Esophagus muscularis mucosa (tissue), 4 donors: ENCODE results near the gene EBF4. TPM values are rescaled to one million over a fixed set of nuclear protein-coding genes. Genes with fewer than 3 reads are reported as not detected.
"Not testable (repeated sequence)": the region's sequence is repeated elsewhere in the genome, so short reads cannot be mapped to it uniquely, and the experiment has no call there.

Experiments used
- DNase-seq: peaks from one replicate; pipeline ENCODE4 v3.0.0-alpha.2; 2017; ENCODE audit errors: extremely low spot score
- H3K27ac ChIP-seq, 4 donors: fragments of 200-600 bp; sonication (generic); replicated peaks in 1 of 4; 1 replicate in 3 of 4; 2 replicates in 1 of 4; pipeline ENCODE4 v1.5.1; 2016 to 2019; ENCODE audit warnings: mild to moderate bottlenecking in 1 of 4
- H3K27me3 ChIP-seq, 4 donors: fragments of 200-600 bp; sonication (generic); one replicate each; pipeline versions ENCODE4 v1.5.1 to v1.6.0; 2016 to 2019
- H3K36me3 ChIP-seq, 4 donors: fragments of 200-600 bp; sonication (generic); one replicate each; pipeline ENCODE4 v1.5.1; 2016 to 2019
- H3K4me1 ChIP-seq, 4 donors: fragments of 200-600 bp; sonication (generic); one replicate each; pipeline ENCODE4 v1.5.1; 2016 to 2019
- H3K4me3 ChIP-seq, 4 donors: fragments of 200-600 bp; sonication (generic); 1 replicate in 2 of 4; 2 replicates in 2 of 4; pipeline ENCODE4 v1.5.1; 2016 to 2019; ENCODE audit warnings: mild to moderate bottlenecking in 4 of 4, moderate library complexity in 1 of 4
- H3K9me3 ChIP-seq, 4 donors: fragments of 200-600 bp; sonication (generic); 1 replicate in 3 of 4; 2 replicates in 1 of 4; pipeline ENCODE4 v1.5.1; 2016 to 2019
- CTCF ChIP-seq, 3 experiments: fragments of 200-600 bp in 2 of 3; fragments of 450-650 bp in 1 of 3; sonication (generic) in 2 of 3; IDR thresholded peaks; one replicate each; pipeline ENCODE4 v1.5.1; 2017 to 2019; ENCODE audit warnings: antibody characterized with exemption in 3 of 3, mild to moderate bottlenecking in 2 of 3, moderate library complexity in 1 of 3
- EP300 ChIP-seq: sonication (generic); formaldehyde crosslinking; IDR thresholded peaks from one replicate; pipeline ENCODE4 v1.6.1; 2017; ENCODE audit warnings: antibody characterized with exemption
- POLR2A ChIP-seq: fragments of 450-650 bp; IDR thresholded peaks from one replicate; pipeline ENCODE4 v1.6.1; 2017; ENCODE audit warnings: antibody characterized with exemption, moderate library complexity, mild to moderate bottlenecking, low read depth
- POLR2AphosphoS5 ChIP-seq, 2 donors: sonication (generic); formaldehyde crosslinking; IDR thresholded peaks; one replicate each; pipeline ENCODE4 v1.6.1; 2017; ENCODE audit warnings: antibody characterized with exemption in 2 of 2
- WGBS: methylation state at CpG from one replicate; pipeline ENCODE4 v1.1.5; 2018; 5-methylcytosine and 5-hydroxymethylcytosine counted together
- intact Hi-C: fragments of 100-400 bp; cut with DNase I; formaldehyde crosslinking; loops from one replicate; pipeline ENCODE4 v1.15.1; 2023
- total RNA-seq, 4 donors: library from RNA; depleted of rRNA; stranded (reverse); fragments of >200 nt; gene quantifications; one replicate each; pipeline versions ENCODE4 v1.1.0 to v1.2.1, GENCODE V29; 2016

Gene EBF4
- total RNA-seq, 4 donors from 2014 or later: 23.7 to 46.7 (median 30.1) TPM

- H3K27me3 ChIP-seq: peaks cover 0 to 12% (median 0%) of the 10 kb centered on the region in 4 donors
- H3K27ac ChIP-seq: no peak overlapping the region
- intact Hi-C loops: loop anchor here (5.0 to 10.0 kb wide), 2 partner anchors 58 to 150 kb away; partner anchors contain the start of genes PCED1A and VPS16
- no peak overlapping the region for H3K4me3 ChIP-seq
- DNase-seq: no peak
- WGBS: 72% methylated on average over 13 of the region's 13 CpGs
- peaks cover 8 to 27% (median 25%) of the 10 kb centered on the region in 4 donors for H3K4me1 ChIP-seq
- no peaks in the 10 kb centered on the region for H3K9me3 ChIP-seq
- peaks cover 0 to 4% (median 0%) of the 10 kb centered on the region in 4 donors for H3K36me3 ChIP-seq
- TF ChIP-seq EP300 (no peak), POLR2AphosphoS5 (IDR thresholded peaks at IDR 0.05) (no peak), POLR2A (no peak), CTCF (IDR thresholded peaks at IDR 0.05) (no peak)
These were observed 1.9 kb downstream of the EBF4 start for GRCh38 chr20:2694519-2694918.

- Histone ChIP-seq H3K27me3 (peaks cover 0 to 12% (median 0%) of the 10 kb centered on the region in 4 donors), H3K27ac (no peak overlapping the region), H3K9me3 (no peaks in the 10 kb centered on the region), H3K4me3 (no peak overlapping the region), H3K36me3 (peaks cover 0 to under 1% (median 0%) of the 10 kb centered on the region in 4 donors), H3K4me1 (peaks cover 8 to 27% (median 25%) of the 10 kb centered on the region in 4 donors)
- DNase-seq: no peak
- 82% methylated on average over 11 of the region's 13 CpGs for WGBS
- intact Hi-C loops: loop anchor here (10.0 kb wide), 1 partner anchor 149 kb away; the partner anchor contains the start of genes PCED1A and VPS16
- no peak for TF ChIP-seq POLR2AphosphoS5 (IDR thresholded peaks at IDR 0.05)
These were observed 2.8 kb downstream of the EBF4 start for GRCh38 chr20:2695206-2695983.

- Histone ChIP-seq H3K27me3 (peaks cover 0 to 12% (median 0%) of the 10 kb centered on the region in 4 donors), H3K4me1 (peaks cover 8 to 27% (median 25%) of the 10 kb centered on the region in 4 donors)
- intact Hi-C loops: loop anchor here (10.0 kb wide), 1 partner anchor 149 kb away; the partner anchor contains the start of genes PCED1A and VPS16
- not testable (repeated sequence) for H3K27ac ChIP-seq, DNase-seq, H3K4me3 ChIP-seq, H3K9me3 ChIP-seq, H3K36me3 ChIP-seq
- WGBS: 92% methylated on average over 12 of the region's 12 CpGs
These were observed 3.5 kb downstream of the EBF4 start for GRCh38 chr20:2695984-2696525.

- WGBS: 96% methylated on average over 9 of the region's 9 CpGs
- intact Hi-C loops: loop anchor here (10.0 kb wide), 1 partner anchor 148 kb away; the partner anchor contains the start of genes PCED1A and VPS16
- H3K4me1 ChIP-seq: peaks cover 8 to 24% (median 21%) of the 10 kb centered on the region in 4 donors
- no peaks in the 10 kb centered on the region for H3K36me3 ChIP-seq
- no peak overlapping the region for H3K27ac ChIP-seq
- no peaks in the 10 kb centered on the region for H3K9me3 ChIP-seq
- DNase-seq: no peak
- H3K4me3 ChIP-seq: no peak overlapping the region
- peaks cover 0 to 12% (median 0%) of the 10 kb centered on the region in 4 donors for H3K27me3 ChIP-seq
- TF ChIP-seq CTCF (IDR thresholded peaks at IDR 0.05) (no peak), POLR2A (no peak), EP300 (no peak), POLR2AphosphoS5 (IDR thresholded peaks at IDR 0.05) (no peak)
These were observed 4.1 kb downstream of the EBF4 start for GRCh38 chr20:2696646-2697045.

GRCh38 chr20:2697768-2698167 lies 5.2 kb downstream of the EBF4 start:
- no peak for TF ChIP-seq CTCF (IDR thresholded peaks at IDR 0.05)
- TF ChIP-seq EP300: no peak
- no peak for TF ChIP-seq POLR2AphosphoS5 (IDR thresholded peaks at IDR 0.05)
- no peak for TF ChIP-seq POLR2A

More at GRCh38 chr20:2697768-2698167, 5.2 kb downstream of the EBF4 start:
- intact Hi-C loops: loop anchor here (10.0 kb wide), 1 partner anchor 147 kb away; the partner anchor contains the start of genes PCED1A and VPS16
- H3K27ac ChIP-seq: no peak overlapping the region
- 66% methylated on average over 3 of the region's 3 CpGs for WGBS
- H3K27me3 ChIP-seq: peaks cover 0 to 12% (median 0%) of the 10 kb centered on the region in 4 donors
- H3K4me1 ChIP-seq: peaks cover 8 to 16% (median 14%) of the 10 kb centered on the region in 4 donors
- no peaks in the 10 kb centered on the region for H3K9me3 ChIP-seq
- no peak overlapping the region for H3K4me3 ChIP-seq
- DNase-seq: no peak
- H3K36me3 ChIP-seq: no peaks in the 10 kb centered on the region
